D721Med (cell line): ENCODE data around the gene GNAS.

Experiments
- DNase-seq: peaks from one replicate; pipeline ENCODE4 v3.0.0; 2011; ENCODE audit warnings: low spot score; ENCODE audit not compliant: insufficient read length
- FAIRE-seq: peaks from 2 replicates; lab custom pipeline; 2011; peaks lifted over from hg19 to GRCh38; lab: Jason Lieb, UNC
- TF ChIP-seq, protein P1 (sequence below): IDR thresholded peaks from 2 replicates; pipeline ENCODE4 v1.5.1; 2012; ENCODE audit warnings: mild to moderate bottlenecking, control low read depth; ENCODE audit not compliant: insufficient read depth; ENCODE audit errors: missing control alignments

GNAS gene

DNA sequence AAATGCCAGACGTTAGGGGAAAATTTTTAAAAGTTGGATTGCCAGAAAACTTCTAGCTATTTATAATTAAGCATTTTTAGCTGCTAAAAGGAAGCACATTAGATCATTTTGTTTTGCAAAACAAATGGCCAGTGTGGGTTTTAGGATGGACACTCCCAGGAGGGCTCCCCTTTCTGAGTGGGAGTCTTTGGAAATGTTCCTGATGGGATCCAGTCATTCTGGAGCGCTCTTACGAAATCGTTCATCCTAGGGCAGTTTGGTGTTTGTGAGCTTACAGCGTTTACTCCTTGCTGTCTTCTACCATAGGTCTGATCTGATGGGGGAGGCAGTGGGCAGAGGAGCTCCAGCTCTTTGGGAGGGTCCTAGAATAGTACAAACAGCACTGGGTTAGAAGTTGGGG, 14.7 kb downstream of the GNAS start:
- TF ChIP-seq, protein P1, sequence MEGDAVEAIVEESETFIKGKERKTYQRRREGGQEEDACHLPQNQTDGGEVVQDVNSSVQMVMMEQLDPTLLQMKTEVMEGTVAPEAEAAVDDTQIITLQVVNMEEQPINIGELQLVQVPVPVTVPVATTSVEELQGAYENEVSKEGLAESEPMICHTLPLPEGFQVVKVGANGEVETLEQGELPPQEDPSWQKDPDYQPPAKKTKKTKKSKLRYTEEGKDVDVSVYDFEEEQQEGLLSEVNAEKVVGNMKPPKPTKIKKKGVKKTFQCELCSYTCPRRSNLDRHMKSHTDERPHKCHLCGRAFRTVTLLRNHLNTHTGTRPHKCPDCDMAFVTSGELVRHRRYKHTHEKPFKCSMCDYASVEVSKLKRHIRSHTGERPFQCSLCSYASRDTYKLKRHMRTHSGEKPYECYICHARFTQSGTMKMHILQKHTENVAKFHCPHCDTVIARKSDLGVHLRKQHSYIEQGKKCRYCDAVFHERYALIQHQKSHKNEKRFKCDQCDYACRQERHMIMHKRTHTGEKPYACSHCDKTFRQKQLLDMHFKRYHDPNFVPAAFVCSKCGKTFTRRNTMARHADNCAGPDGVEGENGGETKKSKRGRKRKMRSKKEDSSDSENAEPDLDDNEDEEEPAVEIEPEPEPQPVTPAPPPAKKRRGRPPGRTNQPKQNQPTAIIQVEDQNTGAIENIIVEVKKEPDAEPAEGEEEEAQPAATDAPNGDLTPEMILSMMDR: no peak
- FAIRE-seq (no peak), DNase-seq (no peak)

DNA sequence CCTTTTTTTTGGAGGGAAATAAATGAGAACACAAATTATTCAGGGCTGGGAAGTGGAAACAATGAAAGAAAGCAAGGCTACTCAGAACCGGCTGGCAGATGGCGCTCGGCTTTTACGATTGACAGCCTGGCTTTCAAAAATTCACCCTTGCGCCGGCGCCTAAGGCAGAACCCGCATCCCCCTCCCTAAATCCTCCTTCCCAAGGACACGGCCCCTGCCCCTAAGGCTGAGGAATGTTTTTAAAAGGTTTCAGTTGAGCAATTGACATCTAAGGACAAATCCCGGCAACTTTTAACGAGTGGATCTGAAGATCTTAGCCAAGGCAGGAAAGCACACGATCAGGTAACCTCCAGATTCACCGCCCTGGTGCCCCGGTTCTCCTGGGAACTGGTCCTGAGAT, 16.3 kb downstream of the GNAS start:
- TF ChIP-seq, protein P1: peak; percentile 63
- DNase-seq (no peak), FAIRE-seq (no peak)

DNA sequence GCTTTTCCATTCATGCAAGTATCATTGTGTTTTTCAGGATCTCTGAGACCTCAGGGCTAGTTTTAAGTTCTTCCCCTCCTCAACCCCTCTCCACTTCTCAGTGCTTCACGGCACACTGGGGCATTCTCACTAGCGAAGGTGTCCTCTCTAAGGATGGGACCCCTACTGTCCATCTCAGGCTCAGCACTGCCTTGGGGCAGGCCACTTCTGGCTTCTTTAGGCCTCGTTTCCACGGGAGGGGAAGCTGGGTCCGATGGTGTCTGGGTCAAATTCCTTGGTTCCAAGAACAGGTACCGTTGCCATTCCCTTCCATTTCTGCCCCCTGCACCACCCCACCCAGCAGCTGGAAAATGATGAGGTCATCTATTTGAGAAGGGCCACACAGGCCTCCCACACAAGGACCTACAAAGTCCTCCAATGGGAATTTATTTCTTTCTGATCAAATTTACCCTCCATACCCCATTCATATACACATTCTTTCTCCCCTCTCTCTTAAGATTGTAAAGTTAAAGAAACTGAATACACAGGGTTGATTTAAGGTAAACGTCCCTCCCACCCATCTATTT, 17.2 kb downstream of the GNAS start:
- TF ChIP-seq, protein P1: no peak
- FAIRE-seq (no peak), DNase-seq (no peak)

DNA sequence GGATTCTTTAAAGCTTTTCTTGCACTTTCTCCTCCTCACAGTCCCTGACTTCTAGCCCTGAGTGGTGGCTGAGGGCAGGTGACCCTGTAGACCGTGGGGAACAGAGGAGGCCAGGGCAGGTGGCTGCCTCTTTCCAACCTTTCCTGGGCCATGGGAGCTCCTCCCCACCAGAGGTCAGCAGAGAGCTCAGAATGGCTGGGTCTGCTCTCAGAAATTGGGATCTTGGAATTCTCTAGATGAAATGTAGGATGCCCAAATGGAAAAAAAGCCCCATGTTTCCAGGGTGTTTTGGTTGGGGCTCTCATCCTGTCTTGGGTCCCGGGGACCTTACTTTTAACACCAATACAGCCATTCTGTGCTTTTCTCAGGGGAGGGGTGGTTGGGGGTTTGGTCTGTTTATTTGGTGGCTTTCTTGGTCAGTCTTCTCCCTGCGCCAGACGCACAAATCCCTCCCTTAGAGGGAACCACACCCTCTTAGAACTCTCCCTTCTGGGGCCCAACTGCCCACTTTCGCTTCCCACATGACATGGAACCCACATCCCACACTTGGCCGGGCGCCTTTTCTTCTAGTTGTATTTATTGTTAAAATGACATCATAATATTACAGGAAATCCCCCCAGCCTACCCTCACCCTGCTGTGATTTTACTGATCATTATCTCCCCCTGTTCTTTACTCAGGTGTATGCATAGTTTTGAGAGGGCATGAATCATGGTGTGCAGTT, 17.9 kb downstream of the GNAS start:
- no peak for DNase-seq
- no peak for FAIRE-seq
- TF ChIP-seq, protein P1: peak; percentile 94

DNA sequence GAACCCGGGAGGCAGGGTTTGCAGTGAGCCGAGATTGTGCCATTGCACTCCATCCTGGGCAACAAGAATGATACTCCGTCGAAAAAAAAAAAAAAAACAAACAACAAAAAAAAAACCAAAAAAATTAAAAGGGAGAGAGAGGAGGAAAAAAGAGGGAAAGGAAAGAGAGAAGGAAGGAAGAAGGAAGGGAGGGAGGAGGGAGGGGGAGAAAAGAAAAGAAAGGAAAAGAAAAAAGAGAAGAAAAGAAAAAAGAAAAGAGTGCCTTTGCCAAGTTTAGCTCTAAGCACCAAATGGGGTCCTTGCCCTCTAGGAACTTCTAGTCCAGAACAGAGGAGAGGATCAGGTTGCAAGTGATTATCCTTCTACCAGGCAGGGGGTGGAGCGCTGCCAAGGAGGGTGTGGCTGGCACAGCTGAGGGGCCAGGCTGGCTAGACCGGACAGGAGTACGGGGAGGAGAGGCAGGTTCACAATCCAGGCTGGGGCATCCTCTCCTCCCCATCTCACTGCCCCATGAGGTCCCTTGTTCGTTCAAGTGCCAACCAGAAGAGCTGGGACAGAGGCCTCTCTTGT, 19.1 kb downstream of the GNAS start:
- FAIRE-seq (no peak), DNase-seq (no peak)
- TF ChIP-seq, protein P1: no peak

DNA sequence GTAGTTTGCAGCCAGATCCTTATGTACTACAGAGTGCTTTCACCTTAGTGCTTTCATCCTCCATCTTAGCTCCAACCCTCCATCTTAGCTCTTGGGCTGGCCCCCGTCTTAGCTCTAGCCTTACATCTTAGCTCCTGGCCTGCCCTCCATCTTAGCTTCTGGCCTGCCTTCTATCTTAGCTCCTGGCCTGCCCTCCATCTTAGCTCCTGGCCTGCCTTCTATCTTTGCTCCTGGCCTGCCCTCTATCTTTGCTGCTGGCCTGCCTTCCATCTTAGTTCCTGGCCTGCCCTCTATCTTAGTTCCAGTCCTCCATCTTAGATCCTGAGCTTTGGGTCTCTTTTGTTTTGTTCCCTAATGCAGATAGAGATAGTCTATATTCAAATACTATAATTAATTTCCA, 22.0 kb downstream of the GNAS start:
- DNase-seq: no peak
- FAIRE-seq: no peak
- TF ChIP-seq, protein P1: no peak

DNA sequence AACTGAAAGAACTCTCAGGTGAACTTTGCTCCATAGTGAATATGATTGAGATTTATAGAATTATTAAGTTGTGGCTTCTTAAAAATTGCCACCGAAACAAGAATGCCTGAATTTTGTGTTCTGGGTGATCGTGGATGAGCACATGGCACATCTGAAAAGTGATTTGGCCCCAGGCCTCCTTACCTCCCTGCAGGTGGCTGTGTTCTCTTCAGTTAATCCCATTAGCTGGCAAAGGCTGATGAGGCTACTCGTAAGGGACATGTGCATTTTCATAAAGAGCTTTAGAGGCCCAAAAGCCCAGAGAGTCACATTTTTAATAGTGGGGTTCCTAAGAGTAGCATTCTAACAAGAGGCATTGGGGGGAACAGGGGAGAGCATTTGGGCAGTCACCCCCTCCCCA, 22.6 kb downstream of the GNAS start:
- TF ChIP-seq, protein P1: no peak
- DNase-seq: no peak
- no peak for FAIRE-seq
